SKM-1 treated with dmso at 0.1 percent for 144 hours (cell line): ENCODE data around the gene COMMD7.

Experiments used
- DNase-seq: peaks from one replicate; lab custom pipeline; 2025; ENCODE audit not compliant: unreplicated experiment; lab: John Stamatoyannopoulos, UW

Gene COMMD7

GRCh38 chr20:32743237-32744112 is at the start of gene COMMD7:
COMMD7 (minus strand) TSS chr20:32743467; CDS start chr20:32743391, 76 bp downstream.
- peak; percentile 58 for DNase-seq

DNA sequence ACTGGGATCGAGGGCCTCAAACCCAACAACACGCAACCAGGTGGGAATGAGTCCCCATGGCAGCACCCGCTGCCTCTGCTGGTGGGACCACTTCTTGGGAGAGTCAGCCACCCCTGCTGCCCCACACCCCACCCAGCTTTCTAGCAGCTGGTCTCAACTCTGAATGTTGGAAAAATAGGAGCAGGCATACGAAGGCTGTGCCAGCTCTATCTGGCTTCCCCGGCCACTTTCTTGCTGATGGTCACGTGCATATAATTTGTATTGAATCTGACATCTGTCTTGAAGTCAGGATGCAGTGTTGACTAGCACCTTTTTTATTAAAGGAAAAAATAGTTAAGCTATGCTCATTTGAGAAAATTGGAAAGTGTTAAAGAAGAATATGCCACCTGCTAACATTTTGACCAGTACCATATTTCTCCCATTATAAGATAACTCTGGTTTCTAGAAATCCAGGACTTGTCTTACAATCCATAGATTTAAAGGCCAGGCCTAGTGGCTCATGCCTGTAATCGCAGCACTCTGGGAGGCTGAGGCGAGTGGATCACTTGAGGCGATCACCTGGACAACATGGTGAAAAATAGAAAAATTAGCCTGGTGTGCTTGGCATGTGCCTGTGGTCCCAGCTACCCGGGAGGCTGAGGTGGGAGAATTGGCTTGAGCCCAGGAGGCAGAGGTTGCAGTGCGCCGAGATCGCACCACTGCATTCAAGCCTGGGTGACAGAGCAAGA is 49.6 kb upstream of the COMMD7 start:
- DNase-seq: no peak

- no peak for DNase-seq
Measured at GRCh38 chr20:32792316-32792715, 49.0 kb upstream of the COMMD7 start.

- no peak for DNase-seq
Measured at GRCh38 chr20:32790751-32791057, 47.4 kb upstream of the COMMD7 start.

- DNase-seq: peak; percentile 49
Measured at GRCh38 chr20:32789896-32790750, 46.9 kb upstream of the COMMD7 start.

- no peak for DNase-seq
Measured at GRCh38 chr20:32787168-32787567, 43.9 kb upstream of the COMMD7 start.

DNA sequence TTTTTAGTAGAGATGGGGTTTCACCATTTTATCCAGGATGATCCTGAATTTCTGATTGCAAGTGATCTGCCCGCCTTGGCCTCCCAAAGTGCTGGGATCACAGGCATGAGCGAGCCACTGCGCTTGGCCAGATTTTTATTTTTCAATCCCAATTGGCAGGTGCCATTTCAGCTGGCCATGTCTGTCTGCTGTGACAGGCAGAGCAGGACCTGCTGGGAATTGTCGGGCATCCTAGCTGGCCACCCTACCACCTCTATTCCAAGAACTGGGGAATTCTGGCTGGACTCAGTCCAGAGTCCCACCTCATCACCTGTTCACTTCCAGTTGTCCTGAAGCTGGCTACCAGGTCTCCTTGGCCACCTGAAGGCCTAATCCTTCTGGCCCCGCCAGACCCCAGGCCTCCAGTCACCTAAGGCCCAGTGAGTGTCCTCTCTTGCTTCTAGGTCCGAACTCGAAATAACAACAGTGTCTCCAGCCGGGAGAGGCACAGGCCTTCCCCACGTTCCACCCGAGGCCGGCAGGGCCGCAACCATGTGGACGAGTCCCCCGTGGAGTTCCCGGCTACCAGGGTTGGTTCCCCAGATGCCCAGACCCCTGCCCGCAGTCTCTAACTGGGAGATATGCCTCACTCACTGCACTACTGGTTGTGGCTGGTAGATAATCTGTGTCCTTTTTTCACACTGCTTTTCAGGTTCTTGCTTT is 42.9 kb upstream of the COMMD7 start:
- no peak for DNase-seq

- DNase-seq: no peak
Measured at GRCh38 chr20:32784369-32785080, 41.3 kb upstream of the COMMD7 start.

GRCh38 chr20:32780749-32781655 is 37.7 kb upstream of the COMMD7 start:
- DNase-seq: no peak

- DNase-seq: no peak
Measured at GRCh38 chr20:32780278-32780677, 37.0 kb upstream of the COMMD7 start.

DNA sequence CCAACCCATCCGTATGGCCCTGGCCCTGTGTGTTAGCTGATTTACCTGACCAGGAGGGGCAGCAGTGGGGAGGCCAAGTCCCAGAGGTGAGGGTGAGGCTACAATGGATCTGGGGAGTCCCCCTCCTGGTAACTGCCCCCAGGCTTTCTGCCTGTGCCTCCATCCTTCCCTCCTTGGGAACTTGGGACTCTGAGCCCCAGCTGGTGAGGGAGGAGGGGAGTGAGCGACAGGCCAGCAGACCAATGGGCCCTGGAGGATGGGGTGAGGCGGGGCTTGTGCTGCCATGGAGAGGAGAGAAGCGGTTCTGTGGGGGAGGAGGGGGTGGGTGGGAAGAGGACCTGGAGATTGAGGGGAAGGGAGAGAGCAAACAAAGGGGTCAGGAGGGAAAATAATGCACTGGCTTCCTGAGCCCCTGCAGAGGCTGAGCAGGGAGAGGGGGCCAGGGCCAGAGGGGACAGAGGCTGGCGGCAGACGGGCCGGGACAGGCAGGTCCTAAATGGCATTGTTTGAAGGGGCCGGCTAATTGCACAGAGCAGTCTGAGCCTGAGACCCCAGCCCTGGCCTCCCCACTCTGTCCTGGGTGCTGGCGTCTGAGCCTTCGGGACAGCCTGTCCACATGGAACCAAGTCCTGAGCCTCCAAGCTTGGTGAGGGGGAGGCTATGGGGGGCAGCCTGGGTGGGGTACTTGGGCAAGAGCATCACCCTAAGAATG is 36.4 kb upstream of the COMMD7 start:
- DNase-seq: no peak

- DNase-seq: no peak
Measured at GRCh38 chr20:32777177-32777956, 34.1 kb upstream of the COMMD7 start.

DNA sequence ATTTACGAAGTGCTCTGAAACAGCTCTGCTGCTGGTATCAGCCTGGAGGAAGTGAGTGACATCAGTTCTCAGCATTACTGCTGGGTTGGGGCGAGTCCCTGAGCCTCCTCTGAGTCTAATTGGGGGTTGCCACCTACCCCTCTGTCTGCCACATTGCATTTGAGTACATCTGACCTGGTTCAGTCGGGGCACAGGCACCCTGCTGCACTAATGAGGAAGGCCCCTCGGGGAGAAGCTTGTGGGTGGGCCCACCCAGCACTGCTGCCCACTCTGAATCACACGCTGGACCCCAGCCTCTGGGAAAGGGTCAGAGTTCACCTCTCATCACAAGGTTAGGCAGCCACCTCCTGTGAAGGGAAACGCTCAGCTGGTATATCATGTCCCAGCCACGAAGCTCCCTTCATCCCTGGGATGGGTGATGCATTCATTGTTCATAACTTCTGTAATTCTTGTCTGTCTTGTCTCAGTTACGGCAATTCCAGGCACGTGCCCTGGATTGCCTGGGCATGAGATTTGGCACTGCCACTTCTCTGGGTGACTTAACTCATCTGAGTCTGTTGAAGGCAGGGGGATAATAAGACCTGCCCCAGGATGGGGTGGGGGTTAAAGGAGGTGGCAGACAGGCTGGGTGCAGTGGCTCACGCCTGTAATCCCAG is 32.2 kb upstream of the COMMD7 start:
- DNase-seq: no peak

- no peak for DNase-seq
Measured at GRCh38 chr20:32773855-32774254, 30.6 kb upstream of the COMMD7 start.

- no peak for DNase-seq
Measured at GRCh38 chr20:32773223-32773622, 30.0 kb upstream of the COMMD7 start.

DNA sequence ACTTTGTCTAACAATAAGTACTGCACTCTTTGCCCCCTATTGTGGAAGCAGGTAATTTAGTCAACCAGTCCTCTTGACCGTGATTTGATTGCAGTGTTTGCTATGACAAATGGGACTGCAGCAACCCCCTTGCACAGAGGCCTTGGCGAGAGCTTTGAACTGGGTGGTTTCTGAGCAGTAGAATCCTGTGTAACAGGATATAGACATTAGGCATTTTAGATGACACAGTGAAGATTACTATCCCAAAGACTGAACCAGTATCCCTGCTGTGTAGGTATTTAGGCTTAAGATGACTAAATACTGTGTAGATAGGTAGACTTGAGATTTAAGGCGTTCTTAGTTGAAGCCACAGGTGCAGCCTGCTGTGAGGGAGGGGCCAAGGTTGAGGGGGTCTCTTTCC is 28.8 kb upstream of the COMMD7 start:
- DNase-seq: no peak
